ENCODE measurements around the gene GALNT17.

- TF ChIP-seq CTCF (IDR thresholded peaks at IDR 0.05) (no peak), POLR2A (IDR thresholded peaks at IDR 0.05) (no peak)
Observed at GRCh38 chr7:71668572-71668971, 536.6 kb downstream of the GALNT17 start.

All from breast epithelium (tissue), 3 donors.